Activated naive CD4-positive, alpha-beta T cell (primary cell): ENCODE results near the gene STOM.

Source experiments
- DNase-seq, 4 experiments: peaks; one replicate each; lab custom pipeline; 2025; lab: John Stamatoyannopoulos, UW

STOM gene

GRCh38 chr9:121371495-121372061 lies 1.5 kb upstream of the STOM start:
- DNase-seq: no peak

DNA sequence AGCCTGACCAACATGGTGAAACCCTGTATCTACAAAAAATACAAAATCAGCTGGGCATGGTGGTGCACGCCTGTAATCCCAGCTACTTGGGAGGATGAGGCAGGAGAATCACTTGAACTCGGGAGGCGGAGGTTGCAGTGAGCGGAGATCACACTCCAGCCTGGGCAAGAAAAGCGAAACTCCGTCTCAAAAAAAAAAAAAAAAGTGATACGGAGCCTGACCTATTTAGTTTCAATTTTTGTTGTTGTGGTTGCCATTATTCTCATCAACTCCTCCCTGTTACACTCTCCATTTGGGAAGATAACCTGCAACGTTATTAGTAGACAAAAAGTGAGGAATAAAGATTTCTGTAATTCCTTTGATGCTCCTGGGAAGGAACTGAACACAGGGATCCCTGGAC lies 1.3 kb downstream of the STOM start:
- DNase-seq: no peak

DNA sequence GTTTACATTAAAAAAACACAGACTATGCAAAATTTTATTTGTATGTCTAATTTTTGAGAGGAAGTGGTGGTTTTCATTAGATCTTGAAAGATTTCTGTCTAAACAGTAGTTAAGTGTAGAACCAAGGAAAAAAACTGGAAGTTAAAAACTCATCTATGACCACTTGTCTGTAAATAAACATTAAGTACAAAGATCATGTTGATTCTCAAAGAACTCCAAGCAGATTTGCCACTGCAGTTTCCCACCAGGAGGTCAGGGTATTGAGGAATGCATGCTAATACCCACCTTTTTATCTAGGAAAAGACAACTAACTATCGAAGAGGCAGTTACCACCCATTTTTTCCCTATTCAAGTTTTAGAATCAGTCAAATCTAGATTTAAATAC lies 1.9 kb downstream of the STOM start:
- DNase-seq: no peak

DNA sequence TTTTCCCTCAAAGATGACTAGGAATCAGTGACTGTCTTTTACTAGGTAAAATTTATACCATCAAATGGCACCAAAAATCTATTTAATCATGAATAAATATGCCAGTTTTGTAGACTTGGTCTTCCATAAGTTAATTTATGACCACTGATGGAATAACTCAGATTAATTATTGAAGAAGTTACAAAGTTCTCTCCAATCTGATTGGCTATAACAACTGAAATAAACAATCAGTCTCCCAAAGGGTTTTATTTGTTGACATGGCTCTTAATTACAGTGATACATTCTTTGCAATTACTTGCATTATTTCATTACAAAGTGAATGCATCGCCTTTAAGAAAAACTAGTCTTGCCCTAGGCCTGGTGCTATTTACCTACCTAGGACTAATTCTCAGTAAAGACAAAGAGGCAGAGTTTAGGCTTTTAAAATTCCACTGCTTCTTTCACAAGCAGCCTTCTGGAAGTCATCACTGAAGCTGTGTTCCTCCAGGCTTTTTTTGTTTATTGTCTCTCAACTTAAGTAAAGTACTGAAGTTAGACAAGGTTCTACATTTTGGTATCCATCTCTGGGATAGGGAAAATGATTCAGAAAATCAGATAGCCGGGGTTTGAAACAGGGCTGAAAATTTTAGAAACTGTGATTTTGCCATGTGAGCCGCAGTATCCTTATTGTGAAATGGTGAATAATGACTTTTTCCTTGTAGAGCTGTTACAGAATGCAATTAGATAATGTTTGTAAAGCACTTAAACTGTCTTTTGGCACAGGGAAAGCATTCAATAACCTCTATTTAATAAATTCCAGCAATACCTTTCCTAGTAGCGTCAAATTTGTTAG lies 2.5 kb downstream of the STOM start:
- no peak for DNase-seq

GRCh38 chr9:121366611-121367192 lies 3.3 kb downstream of the STOM start:
- no peak for DNase-seq

DNA sequence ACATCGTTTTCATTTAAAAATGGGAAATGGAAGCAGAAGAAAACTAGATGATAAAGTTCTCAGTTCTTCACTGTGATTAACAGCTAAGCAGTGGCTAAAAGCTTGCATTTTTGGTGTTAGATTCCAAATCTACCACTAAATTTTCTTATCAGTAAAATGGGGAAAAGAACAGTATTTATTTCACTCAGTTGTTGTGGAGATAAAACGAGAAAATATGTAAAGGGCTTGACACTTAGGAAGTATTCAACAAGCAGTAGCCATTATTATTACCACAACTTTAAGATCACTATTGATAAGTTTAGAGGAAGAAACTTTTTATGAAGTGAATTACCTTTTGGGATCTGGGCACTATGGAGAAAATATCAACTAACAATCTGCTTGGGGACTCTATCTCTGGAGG lies 4.5 kb downstream of the STOM start:
- no peak for DNase-seq

GRCh38 chr9:121364886-121365285 lies 5.2 kb downstream of the STOM start:
- DNase-seq: no peak

DNA sequence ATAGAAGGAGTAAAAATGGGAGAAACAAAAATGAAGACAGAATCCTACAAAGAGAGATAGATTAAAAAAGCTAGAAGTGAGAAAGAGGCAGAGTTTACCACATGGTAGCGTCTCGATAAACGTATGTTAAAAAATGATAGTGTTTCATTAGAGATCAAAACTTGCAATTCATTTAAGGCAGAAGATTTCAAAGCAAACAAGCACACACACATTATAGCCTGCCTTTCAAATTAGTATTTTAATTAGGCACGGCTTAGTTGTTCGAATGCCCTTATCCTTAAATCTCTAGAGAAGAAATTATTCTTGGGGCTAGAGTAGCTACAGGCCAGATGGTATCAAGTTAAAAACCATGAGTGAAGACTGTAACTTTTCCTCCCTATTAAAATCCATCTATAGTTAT lies 6.0 kb downstream of the STOM start:
- no peak for DNase-seq

- DNase-seq: no peak
These were observed 6.5 kb downstream of the STOM start for GRCh38 chr9:121363622-121363961.

GRCh38 chr9:121362813-121363621 lies 7.0 kb downstream of the STOM start:
- DNase-seq: no peak

DNA sequence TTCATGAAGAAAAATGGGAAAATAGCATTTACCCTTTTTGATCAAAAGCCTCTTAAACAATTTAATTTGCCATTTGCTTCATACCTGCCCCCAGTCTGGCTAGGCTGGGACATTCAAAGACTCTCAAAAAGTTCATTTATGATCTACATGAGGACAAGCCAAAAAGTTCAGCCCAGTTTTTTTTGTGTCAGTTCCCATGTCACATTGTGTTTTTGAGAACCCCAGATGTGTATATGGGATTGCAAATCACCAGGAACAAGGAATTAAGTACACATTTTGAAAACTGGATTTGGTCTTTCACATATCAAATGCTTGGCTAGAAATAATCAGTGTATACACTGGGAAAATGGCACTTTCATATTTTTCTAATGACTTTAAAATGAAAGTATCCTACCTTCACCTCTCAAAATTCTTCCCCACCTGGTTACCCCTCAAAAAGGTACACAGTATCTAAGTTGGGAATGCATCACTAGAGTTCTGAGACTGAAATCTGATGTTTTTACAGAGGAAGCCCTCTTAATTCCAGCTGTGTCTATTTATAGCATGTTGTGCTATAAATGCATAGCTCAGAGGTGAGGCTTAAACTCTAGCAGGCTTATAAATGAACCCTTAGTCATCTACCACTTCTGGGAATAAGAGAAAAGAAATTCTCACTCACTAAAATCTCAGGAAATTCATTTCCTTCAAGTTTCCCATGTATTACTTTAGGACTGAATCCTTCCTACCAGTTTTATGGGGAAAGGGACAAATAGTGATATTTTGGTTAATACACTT lies 9.3 kb downstream of the STOM start:
- DNase-seq: no peak

GRCh38 chr9:121359351-121360294 lies 10.4 kb downstream of the STOM start:
- DNase-seq: no peak

DNA sequence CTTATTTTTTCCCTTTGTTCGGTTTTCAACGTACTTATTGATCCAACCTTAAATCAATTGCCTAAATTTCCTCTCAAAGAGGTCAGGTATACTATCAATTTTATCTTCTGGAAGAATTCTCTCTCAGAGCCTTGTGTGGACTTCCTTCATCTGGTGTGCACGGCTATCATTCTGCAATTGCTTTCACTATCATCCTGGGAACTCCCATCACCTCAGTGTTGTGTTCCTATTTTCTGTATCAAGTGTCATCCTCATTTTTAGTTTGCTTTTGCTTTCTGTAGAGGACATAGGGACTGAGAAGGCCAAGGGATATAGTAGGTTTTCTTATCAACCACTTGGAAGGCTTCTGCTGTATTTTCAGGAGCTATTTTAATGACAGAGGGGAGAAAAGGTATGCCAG lies 11.3 kb downstream of the STOM start:
- DNase-seq: no peak

- no peak for DNase-seq
These were observed 13.0 kb downstream of the STOM start for GRCh38 chr9:121357011-121357410.

DNA sequence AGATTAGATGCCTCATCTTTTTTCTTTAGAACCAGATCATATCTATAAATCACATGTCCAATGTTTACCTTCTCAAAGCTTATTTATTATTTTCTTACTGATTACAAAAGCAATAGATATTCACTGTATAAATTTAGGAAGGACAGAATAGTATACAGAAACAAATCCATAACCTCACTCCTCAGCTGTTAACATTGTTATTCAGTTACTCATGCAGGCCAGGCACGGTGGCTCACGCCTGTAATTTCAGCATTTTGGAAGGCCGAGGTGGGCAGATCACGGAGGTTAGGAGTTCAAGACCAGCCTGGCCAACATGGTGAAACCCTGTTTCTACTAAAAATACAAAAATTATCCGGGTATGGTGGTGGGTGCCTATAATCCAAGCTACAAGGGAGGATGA lies 15.3 kb downstream of the STOM start:
- DNase-seq: no peak

DNA sequence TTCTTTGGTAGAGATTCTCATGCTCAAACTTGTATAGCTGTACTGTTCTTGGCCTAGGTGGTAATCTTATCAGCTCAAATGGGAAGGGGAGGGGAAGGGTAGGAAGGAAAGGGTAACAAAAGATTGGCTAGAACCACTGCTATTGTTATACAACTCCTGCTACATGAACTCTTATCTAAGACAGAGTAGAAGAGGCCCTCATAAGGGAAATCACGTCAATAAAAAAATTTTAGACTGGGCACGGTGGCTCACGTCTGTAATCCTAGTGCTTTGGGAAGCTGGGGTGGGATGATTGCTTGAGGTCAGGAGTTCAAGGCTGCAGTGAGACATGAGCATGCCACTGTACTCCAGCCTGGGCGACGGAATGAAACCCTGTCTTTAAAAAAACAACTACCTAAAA lies 15.9 kb downstream of the STOM start:
- no peak for DNase-seq

GRCh38 chr9:121353241-121354061 lies 16.6 kb downstream of the STOM start:
- DNase-seq: peak in 1 of 4 experiments; percentile 4

DNA sequence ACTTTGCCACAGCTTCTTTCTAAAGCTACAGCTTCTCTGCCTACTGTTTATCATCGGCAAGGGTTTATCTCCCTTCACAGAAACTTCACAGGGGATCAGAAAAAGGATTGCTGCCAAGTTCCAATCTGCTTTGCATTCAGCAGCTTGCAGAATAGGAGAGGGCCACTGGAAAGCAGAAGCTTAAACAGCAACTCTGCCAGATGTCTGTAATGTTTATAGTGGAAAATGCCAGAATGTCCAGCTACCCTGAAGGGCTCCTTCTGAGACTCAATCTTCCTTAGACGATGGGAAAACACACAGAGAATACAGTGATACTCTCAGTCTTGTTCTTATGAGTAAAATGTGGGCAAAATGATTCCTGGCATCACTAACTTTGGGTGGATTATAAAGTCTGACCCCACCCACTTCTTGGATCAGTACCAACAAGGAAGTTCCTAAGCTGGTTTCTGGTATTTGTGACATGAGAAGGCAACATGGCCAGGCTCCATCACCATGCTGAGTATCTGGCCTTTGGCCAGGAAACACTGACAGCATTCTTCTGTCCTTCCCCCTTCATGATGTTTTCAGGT lies 19.0 kb downstream of the STOM start:
- DNase-seq: no peak

- DNase-seq: no peak
These were observed 20.0 kb downstream of the STOM start for GRCh38 chr9:121350036-121350435.

DNA sequence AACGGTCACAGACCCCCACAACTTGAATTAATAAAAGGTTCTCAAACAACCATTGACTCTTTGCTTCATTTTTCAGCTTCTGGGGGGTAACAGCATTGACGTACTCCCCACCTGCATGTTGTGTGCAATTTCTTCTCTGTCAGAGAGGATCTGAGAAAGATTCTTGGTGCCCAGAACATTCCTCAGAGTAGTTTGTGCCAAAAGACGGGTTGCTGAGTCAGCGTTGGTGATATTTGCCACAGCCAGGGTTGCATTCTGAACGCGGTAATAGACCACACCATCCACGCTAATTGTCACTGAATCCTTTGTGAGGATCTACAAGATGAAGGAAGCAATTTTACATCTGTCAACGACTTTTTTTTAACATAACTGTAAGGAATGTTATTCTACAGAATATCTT lies 21.0 kb downstream of the STOM start:
- no peak for DNase-seq
